SJSA1 (cell line): ENCODE results near the gene GPBP1L1. TPM values are rescaled to one million over a fixed set of nuclear protein-coding genes. Genes with fewer than 3 reads are reported as not detected.

Source experiments
- DNase-seq, 2 experiments: peaks; one replicate each; pipeline ENCODE4 v3.0.0-alpha.2; 2015 to 2020; ENCODE audit warnings: low spot score in 2 of 2, low read depth in 1 of 2
- H3K27ac ChIP-seq: fragments of 250-450 bp; sonication (Bioruptor Pico); 2 replicates; pipeline ENCODE4 v1.5.1; 2020; ENCODE audit warnings: mild to moderate bottlenecking, moderate library complexity
- H3K27me3 ChIP-seq: fragments of 250-450 bp; sonication (Bioruptor Pico); replicated peaks from 2 replicates; pipeline ENCODE4 v1.5.1; 2020; ENCODE audit warnings: mild to moderate bottlenecking, moderate library complexity
- H3K36me3 ChIP-seq: fragments of 250-450 bp; sonication (Bioruptor Pico); 2 replicates; pipeline ENCODE4 v1.5.1; 2020; ENCODE audit warnings: mild to moderate bottlenecking
- H3K4me1 ChIP-seq: fragments of 250-450 bp; sonication (Bioruptor Pico); replicated peaks from 2 replicates; pipeline ENCODE4 v1.6.1; 2021; ENCODE audit warnings: mild to moderate bottlenecking
- H3K4me3 ChIP-seq: fragments of 250-450 bp; sonication (Bioruptor Pico); 2 replicates; pipeline ENCODE4 v1.5.1; 2020; ENCODE audit warnings: mild to moderate bottlenecking
- H3K9me3 ChIP-seq: fragments of 250-450 bp; sonication (Bioruptor Pico); replicated peaks from 2 replicates; pipeline ENCODE4 v1.5.1; 2020; ENCODE audit warnings: mild to moderate bottlenecking
- total RNA-seq: library from RNA; depleted of rRNA; stranded (reverse); fragments of >200 nt; shearing (Covaris generic); gene quantifications from 2 replicates; pipeline ENCODE4 v1.2.3, GENCODE V29; 2014

Gene GPBP1L1
- total RNA-seq, 1 experiment from 2014 or later = 95.1 TPM

GRCh38 chr1:45643978-45644377, 42.4 kb downstream of the GPBP1L1 start:
- 0 out of 2 replicates have a peak, but pooled peaks cover 4% of the 10 kb centered on the region for H3K4me1 ChIP-seq
- H3K27me3 ChIP-seq = no peaks in the 10 kb centered on the region
- no peak overlapping the region for H3K4me3 ChIP-seq
- DNase-seq = no peak
- no peak overlapping the region for H3K27ac ChIP-seq
- no peaks in the 10 kb centered on the region for H3K9me3 ChIP-seq
- peaks cover 57% of the 10 kb centered on the region for H3K36me3 ChIP-seq

GRCh38 chr1:45643321-45643720, 43.0 kb downstream of the GPBP1L1 start:
- Histone ChIP-seq H3K27me3 (no peaks in the 10 kb centered on the region), H3K36me3 (peaks cover 58% of the 10 kb centered on the region), H3K4me3 (no peak overlapping the region), H3K27ac (no peak overlapping the region), H3K9me3 (no peaks in the 10 kb centered on the region), H3K4me1 (0 out of 2 replicates have a peak, but pooled peaks cover 4% of the 10 kb centered on the region)
- DNase-seq = no peak

- no peaks in the 10 kb centered on the region for H3K9me3 ChIP-seq
- peaks cover 75% of the 10 kb centered on the region for H3K36me3 ChIP-seq
- H3K4me1 ChIP-seq = no peaks in the 10 kb centered on the region
- no peak for DNase-seq
- no peak overlapping the region for H3K27ac ChIP-seq
- no peak overlapping the region for H3K4me3 ChIP-seq
- H3K27me3 ChIP-seq = no peaks in the 10 kb centered on the region
Observed at GRCh38 chr1:45640293-45640692, 46.0 kb downstream of the GPBP1L1 start.

GRCh38 chr1:45635211-45635610, 51.1 kb downstream of the GPBP1L1 start:
- Histone ChIP-seq H3K9me3 (no peaks in the 10 kb centered on the region), H3K27ac (no peak overlapping the region), H3K4me1 (no peaks in the 10 kb centered on the region), H3K27me3 (no peaks in the 10 kb centered on the region), H3K4me3 (no peak overlapping the region), H3K36me3 (peaks cover 89% of the 10 kb centered on the region)
- no peak for DNase-seq

- Histone ChIP-seq H3K36me3 (peaks cover 82% of the 10 kb centered on the region), H3K4me3 (no peak overlapping the region), H3K9me3 (no peaks in the 10 kb centered on the region), H3K4me1 (no peaks in the 10 kb centered on the region), H3K27me3 (no peaks in the 10 kb centered on the region), H3K27ac (no peak overlapping the region)
- no peak for DNase-seq
Observed at GRCh38 chr1:45630429-45630828, 55.9 kb downstream of the GPBP1L1 start.

- Histone ChIP-seq H3K4me1 (no peaks in the 10 kb centered on the region), H3K9me3 (no peaks in the 10 kb centered on the region), H3K36me3 (peaks cover 74% of the 10 kb centered on the region), H3K27ac (no peak overlapping the region), H3K27me3 (no peaks in the 10 kb centered on the region), H3K4me3 (no peak overlapping the region)
- DNase-seq = no peak
Observed at GRCh38 chr1:45629035-45629434, 57.3 kb downstream of the GPBP1L1 start.

- Histone ChIP-seq H3K27ac (no peak within 1 kb of the TSS), H3K4me1 (no peaks in the 10 kb centered on the region), H3K27me3 (no peaks in the 10 kb centered on the region), H3K4me3 (no peak within 1 kb of the TSS), H3K9me3 (no peaks in the 10 kb centered on the region), H3K36me3 (peaks cover 47% of the 10 kb centered on the region)
- no peak for DNase-seq
Observed at GRCh38 chr1:45623972-45624371, 62.4 kb downstream of the GPBP1L1 start, which contains the start of gene CCDC17. Gene CCDC17, minus strand, starts transcription at chr1:45624054. Its CDS starts 145 bp downstream, at chr1:45623909.

GRCh38 chr1:45622524-45623394, 63.6 kb downstream of the GPBP1L1 start:
- Histone ChIP-seq H3K27ac (no peak overlapping the region), H3K4me1 (no peaks in the 10 kb centered on the region), H3K27me3 (no peaks in the 10 kb centered on the region), H3K4me3 (no peak overlapping the region), H3K36me3 (peaks cover 47% of the 10 kb centered on the region), H3K9me3 (no peaks in the 10 kb centered on the region)
- no peak for DNase-seq

- H3K9me3 ChIP-seq = no peaks in the 10 kb centered on the region
- no peaks in the 10 kb centered on the region for H3K4me1 ChIP-seq
- no peaks in the 10 kb centered on the region for H3K27me3 ChIP-seq
- H3K4me3 ChIP-seq = no peak overlapping the region
- H3K36me3 ChIP-seq = peaks cover 50% of the 10 kb centered on the region
- no peak for DNase-seq
- H3K27ac ChIP-seq = no peak overlapping the region
Observed at GRCh38 chr1:45621895-45622523, 64.3 kb downstream of the GPBP1L1 start.

GRCh38 chr1:45621501-45621836, 64.9 kb downstream of the GPBP1L1 start:
- Histone ChIP-seq H3K4me3 (no peak overlapping the region), H3K9me3 (no peaks in the 10 kb centered on the region), H3K36me3 (peaks cover 50% of the 10 kb centered on the region), H3K4me1 (no peaks in the 10 kb centered on the region), H3K27me3 (no peaks in the 10 kb centered on the region), H3K27ac (no peak overlapping the region)
- DNase-seq = no peak

GRCh38 chr1:45620588-45621500, 65.5 kb downstream of the GPBP1L1 start:
- Histone ChIP-seq H3K4me1 (no peaks in the 10 kb centered on the region), H3K9me3 (no peaks in the 10 kb centered on the region), H3K4me3 (no peak overlapping the region), H3K27me3 (no peaks in the 10 kb centered on the region), H3K27ac (no peak overlapping the region), H3K36me3 (peaks cover 55% of the 10 kb centered on the region)
- no peak for DNase-seq

- peaks cover 71% of the 10 kb centered on the region for H3K36me3 ChIP-seq
- H3K4me1 ChIP-seq = no peaks in the 10 kb centered on the region
- no peak overlapping the region for H3K27ac ChIP-seq
- no peak for DNase-seq
- H3K27me3 ChIP-seq = no peaks in the 10 kb centered on the region
- H3K9me3 ChIP-seq = no peaks in the 10 kb centered on the region
- no peak overlapping the region for H3K4me3 ChIP-seq
Observed at GRCh38 chr1:45619149-45619921, 67.0 kb downstream of the GPBP1L1 start.

- Histone ChIP-seq H3K27me3 (no peaks in the 10 kb centered on the region), H3K4me1 (no peaks in the 10 kb centered on the region), H3K36me3 (peaks cover 83% of the 10 kb centered on the region), H3K9me3 (no peaks in the 10 kb centered on the region), H3K27ac (no peak overlapping the region), H3K4me3 (no peak overlapping the region)
- DNase-seq = no peak
Observed at GRCh38 chr1:45617618-45618017, 68.7 kb downstream of the GPBP1L1 start.
